H1 (cell line): Measurements from ENCODE around the gene PBX1. TPM values are rescaled to one million over a fixed set of nuclear protein-coding genes. Genes with fewer than 3 reads are reported as not detected.

Experiments used
- CTCF ChIA-PET: fragments of 300-600 bp; sonication (Branson Sonifier 250); formaldehyde crosslinking; loops from one replicate; lab custom pipeline; 2021; ENCODE audit not compliant: partially characterized antibody; lab: Charles Lee
- POLR2A ChIA-PET: fragments of 300-600 bp; sonication (Branson Sonifier 250); formaldehyde crosslinking; loops from one replicate; lab custom pipeline; 2021; ENCODE audit warnings: inconsistent platforms; ENCODE audit not compliant: partially characterized antibody; lab: Charles Lee
- DNase-seq, 2 experiments: peaks; one replicate each; pipeline versions ENCODE4 v3.0.0 to v3.0.0-alpha.2; 2010 to 2022; ENCODE audit warnings: low spot score in 2 of 2, low read depth in 1 of 2, mixed read lengths in 1 of 2
- FAIRE-seq: peaks from 2 replicates; lab custom pipeline; 2011; peaks lifted over from hg19 to GRCh38; lab: Jason Lieb, UNC
- H2AFZ ChIP-seq: 2 replicates; pipeline ENCODE4 v1.8.1; 2012; ENCODE audit warnings: low read length, inconsistent platforms
- H2AK5ac ChIP-seq: 2 replicates; pipeline ENCODE4 v1.6.1; 2013; ENCODE audit warnings: low read depth, low read length
- H2BK120ac ChIP-seq: replicated peaks from 2 replicates; pipeline ENCODE3; 2013; ENCODE audit warnings: low read depth, low read length, inconsistent platforms
- H2BK12ac ChIP-seq: 2 replicates; pipeline ENCODE4 v1.6.1; 2013; ENCODE audit warnings: low read depth, low read length
- H2BK15ac ChIP-seq: 2 replicates; pipeline ENCODE4 v1.6.1; 2013; ENCODE audit warnings: low read length
- H2BK20ac ChIP-seq: 2 replicates; pipeline ENCODE4 v1.6.1; 2013; ENCODE audit warnings: low read length
- H2BK5ac ChIP-seq: 2 replicates; pipeline ENCODE4 v1.6.1; 2013; ENCODE audit warnings: low read depth, low read length
- H3K14ac ChIP-seq: 2 replicates; pipeline ENCODE4 v1.6.1; 2013; ENCODE audit warnings: inconsistent platforms; ENCODE audit not compliant: insufficient read length
- H3K18ac ChIP-seq: 2 replicates; pipeline ENCODE4 v1.6.1; 2013; ENCODE audit warnings: low read length; ENCODE audit errors: extremely low read depth
- H3K23ac ChIP-seq: 2 replicates; pipeline ENCODE4 v1.6.1; 2013; ENCODE audit warnings: inconsistent platforms; ENCODE audit not compliant: insufficient read length
- H3K23me2 ChIP-seq: 2 replicates; pipeline ENCODE4 v1.6.1; 2013; ENCODE audit warnings: low read depth, low read length
- H3K27ac ChIP-seq: 2 replicates; pipeline ENCODE4 v1.6.1; 2011; ENCODE audit warnings: low read depth, low read length, inconsistent platforms
- H3K27me3 ChIP-seq, 4 experiments: replicated peaks in 1 of 4; 1 replicate in 1 of 4; 2 replicates in 3 of 4; pipeline versions ENCODE4 v1.6.1 to v1.8.1; 2011 to 2013; ENCODE audit warnings: low read length in 3 of 4, mild to moderate bottlenecking in 3 of 4, inconsistent platforms in 2 of 4, mixed read lengths in 2 of 4, moderate library complexity in 1 of 4; ENCODE audit not compliant: control insufficient read depth in 3 of 4, insufficient read depth in 3 of 4; ENCODE audit errors: extremely low read depth in 1 of 4
- H3K36me3 ChIP-seq, 4 experiments: 2 replicates each; pipeline versions ENCODE4 v1.6.1 to v1.8.1; 2011 to 2013; ENCODE audit warnings: mild to moderate bottlenecking in 4 of 4, low read length in 3 of 4, moderate library complexity in 2 of 4, control low read depth in 1 of 4, inconsistent platforms in 1 of 4; ENCODE audit not compliant: insufficient read depth in 4 of 4, control insufficient read depth in 2 of 4
- H3K4ac ChIP-seq: replicated peaks from 2 replicates; pipeline ENCODE3; 2013; ENCODE audit warnings: low read length, low read depth, mixed read lengths, inconsistent platforms; ENCODE audit not compliant: insufficient read length
- H3K4me1 ChIP-seq, 4 experiments: replicated peaks in 1 of 4; 1 replicate in 1 of 4; 2 replicates in 3 of 4; pipeline versions ENCODE4 v1.6.1 to v1.8.1; 2011 to 2013; ENCODE audit warnings: low read length in 3 of 4, inconsistent platforms in 2 of 4, mixed read lengths in 1 of 4; ENCODE audit not compliant: insufficient read depth in 4 of 4, control insufficient read depth in 3 of 4
- H3K4me2 ChIP-seq, 2 experiments: 2 replicates each; pipeline versions ENCODE4 v1.6.1 to v1.8.1; 2011 to 2013; ENCODE audit warnings: low read depth in 2 of 2, low read length in 2 of 2, control low read depth in 1 of 2, inconsistent platforms in 1 of 2, mild to moderate bottlenecking in 1 of 2; ENCODE audit not compliant: insufficient read depth in 1 of 2
- H3K4me3 ChIP-seq, 4 experiments: fragments of 200-600, 300-600 bp in 1 of 4; sonication (generic), shearing (Covaris generic), sonication (Bioruptor Twin) in 1 of 4; 2 replicates each; pipeline versions ENCODE4 v1.5.1 to v1.8.1; 2011 to 2016; ENCODE audit warnings: low read length in 4 of 4, low read depth in 3 of 4, control low read depth in 2 of 4, inconsistent platforms in 2 of 4, mild to moderate bottlenecking in 2 of 4, mixed read lengths in 1 of 4, moderate library complexity in 1 of 4; ENCODE audit not compliant: insufficient read depth in 2 of 4; ENCODE audit errors: extremely low read depth in 1 of 4
- H3K56ac ChIP-seq: replicated peaks from 2 replicates; pipeline ENCODE3; 2013; ENCODE audit warnings: low read depth, mild to moderate bottlenecking, mixed read lengths, low read length, inconsistent platforms; ENCODE audit not compliant: insufficient read length
- H3K79me1 ChIP-seq: 2 replicates; pipeline ENCODE4 v1.6.1; 2013; ENCODE audit warnings: low read depth, low read length, control low read depth
- H3K79me2 ChIP-seq, 2 experiments: 2 replicates each; pipeline versions ENCODE4 v1.6.1 to v1.8.1; 2012 to 2013; ENCODE audit warnings: low read length in 2 of 2, mild to moderate bottlenecking in 2 of 2, inconsistent platforms in 1 of 2; ENCODE audit not compliant: insufficient read depth in 2 of 2, control insufficient read depth in 1 of 2
- H3K9ac ChIP-seq, 4 experiments: replicated peaks in 1 of 4; 1 replicate in 1 of 4; 2 replicates in 3 of 4; pipeline versions ENCODE4 v1.6.1 to v1.8.1; 2011 to 2013; ENCODE audit warnings: low read depth in 3 of 4, low read length in 3 of 4, control low read depth in 2 of 4, mild to moderate bottlenecking in 2 of 4, moderate library complexity in 2 of 4, inconsistent platforms in 1 of 4; ENCODE audit errors: extremely low read depth in 1 of 4
- H3K9me3 ChIP-seq, 2 experiments: 2 replicates each; pipeline versions ENCODE4 v1.6.1 to v1.8.1; 2012 to 2013; ENCODE audit warnings: mild to moderate bottlenecking in 2 of 2, moderate library complexity in 2 of 2, control low read depth in 1 of 2, inconsistent platforms in 1 of 2, low read depth in 1 of 2, low read length in 1 of 2, mixed read lengths in 1 of 2; ENCODE audit not compliant: insufficient read depth in 2 of 2
- H4K20me1 ChIP-seq, 2 experiments: replicated peaks in 1 of 2; 2 replicates each; pipeline versions ENCODE3 to v1.8.1; 2011 to 2013; ENCODE audit warnings: inconsistent platforms in 2 of 2, low read length in 2 of 2, mild to moderate bottlenecking in 1 of 2; ENCODE audit not compliant: insufficient read depth in 2 of 2, control insufficient read depth in 1 of 2
- H4K5ac ChIP-seq: 2 replicates; pipeline ENCODE4 v1.6.1; 2013; ENCODE audit warnings: low read length, low read depth, mixed read lengths, inconsistent platforms; ENCODE audit not compliant: insufficient read length
- H4K8ac ChIP-seq: 2 replicates; pipeline ENCODE4 v1.8.0; 2013; ENCODE audit warnings: mild to moderate bottlenecking, moderate library complexity, low read length, inconsistent platforms; ENCODE audit not compliant: insufficient read depth; ENCODE audit errors: extremely low read depth
- H4K91ac ChIP-seq: replicated peaks from 2 replicates; pipeline ENCODE3; 2013; ENCODE audit warnings: low read length, mixed read lengths, inconsistent platforms; ENCODE audit not compliant: insufficient read length
- JUND ChIP-seq: IDR thresholded peaks from 2 replicates; pipeline ENCODE4 v1.6.1; 2011; ENCODE audit warnings: mild to moderate bottlenecking, improper control_type of control experiment, low read length
- PHF8 ChIP-seq: fragments of 200-600 bp; sonication (generic); conservative IDR thresholded peaks from 2 replicates; pipeline ENCODE4 v1.7.1; 2012; ENCODE audit warnings: low read depth, mild to moderate bottlenecking, inconsistent platforms, low read length, moderate library complexity
- WGBS, 2 experiments: shearing (Covaris generic) in 1 of 2; methylation state at CpG; one replicate each; pipeline versions ENCODE4 v1.1.6 to v1.1.7; 2013 to 2015; ENCODE audit warnings: low lambda C conversion rate in 2 of 2, mixed read lengths in 2 of 2, inconsistent platforms in 1 of 2, low coverage in 1 of 2, missing lambda C conversion rate in 1 of 2; ENCODE audit not compliant: insufficient replicate concordance in 2 of 2, insufficient coverage in 1 of 2, insufficient read length in 1 of 2; ENCODE audit errors: extremely low coverage in 1 of 2, missing lambda C conversion rate in 1 of 2; 5-methylcytosine and 5-hydroxymethylcytosine counted together
- polyA plus RNA-seq, 7 experiments: library from polyadenylated mRNA; depleted of rRNA in 3 of 7; stranded (reverse) in 5 of 7; unstranded in 2 of 7; fragments of >200 nt in 5 of 7; fragments of 200-250 nt in 2 of 7; gene quantifications; 1 replicate in 5 of 7; 2 replicates in 1 of 7; 4 replicates in 1 of 7; pipeline versions ENCODE4 v1.2.1 to v1.2.3, GENCODE V29; 2011 to 2013; ENCODE audit warnings: missing spikeins in 2 of 7, mixed read lengths in 2 of 7
- total RNA-seq: library from RNA; stranded (reverse); fragmentation: NEBNext Ultra II Directional; extraction: Animal tissue kit (Norgen Biotek cat#: 25700); gene quantifications from 2 replicates; pipeline ENCODE4 v1.2.1, GENCODE V29; 2021

The PBX1 gene
- total and polyA plus RNA-seq, 2 of the 8 experiments (the other 6 are each of a cell fraction or from before 2014, with no cell fraction given): 87.4 to 124 TPM

GRCh38 chr1:164682570-164682969, 123.6 kb downstream of the PBX1 start:
- no peak overlapping the region for H3K23ac ChIP-seq
- TF ChIP-seq PHF8 (no peak), JUND (no peak)
- no peaks in the 10 kb centered on the region for H3K9me3 ChIP-seq
- H3K14ac ChIP-seq: no peak overlapping the region
- no peak overlapping the region for H2BK120ac ChIP-seq
- no peak overlapping the region for H2BK12ac ChIP-seq
- H3K27ac ChIP-seq: no peak overlapping the region
- no peak for DNase-seq
- no peak overlapping the region for H2AFZ ChIP-seq
- CTCF ChIA-PET: interaction anchor here (0.6 to 2.8 kb wide), 3 partner anchors 9 to 21 kb away, joined by 3 to 19 read pairs (median 4); no protein-coding TSS in a partner anchor
- H3K27me3 ChIP-seq: no peaks in the 10 kb centered on the region
- peaks cover 3 to 10% of the 10 kb centered on the region in 2 experiments for H4K20me1 ChIP-seq
- no peak overlapping the region for H3K4me2 ChIP-seq
- POLR2A ChIA-PET: interaction anchor here (1.2 kb wide), 1 partner anchor 11 kb away, joined by 3 read pairs; no protein-coding TSS in a partner anchor
- no peak overlapping the region for H2BK20ac ChIP-seq
- H3K79me1 ChIP-seq: peaks cover 3% of the 10 kb centered on the region; the same call in 1 of the 2 replicates
- H3K4me3 ChIP-seq: no peak overlapping the region
- H3K18ac ChIP-seq: no peak overlapping the region
- H2AK5ac ChIP-seq: no peak overlapping the region
- H4K5ac ChIP-seq: no peak overlapping the region
- no peaks in the 10 kb centered on the region for H3K23me2 ChIP-seq
- no peak overlapping the region for H3K4ac ChIP-seq
- no peak overlapping the region for H4K8ac ChIP-seq
- 82% methylated on average over 6 of the region's 6 CpGs; no CpG with 5 or more reads in 1 of the 2 experiments for WGBS, 2 experiments
- H3K56ac ChIP-seq: no peak overlapping the region
- H2BK15ac ChIP-seq: no peak overlapping the region
- H3K36me3 ChIP-seq: peaks cover 0 to 16% (median 4%) of the 10 kb centered on the region in 4 experiments; a peak in 6 of 8 replicates
- FAIRE-seq: no peak
- peaks cover 0 to 62% of the 10 kb centered on the region in 2 experiments; a peak in 2 of 4 replicates for H3K79me2 ChIP-seq
- no peak overlapping the region for H2BK5ac ChIP-seq
- H3K4me1 ChIP-seq: no peaks in the 10 kb centered on the region; a peak in 1 of 7 replicates
- no peak overlapping the region for H4K91ac ChIP-seq
- H3K9ac ChIP-seq: no peak overlapping the region
